ENCODE measurements around the gene OGDH. TPM values are rescaled to one million over a fixed set of nuclear protein-coding genes. Genes with fewer than 3 reads are reported as not detected.
A peak's percentile ranks its signal among the peaks of the same experiment; 100 is the strongest.

The OGDH gene
- total RNA-seq, 1 donor from 2014 or later: 67.1 TPM

DNA sequence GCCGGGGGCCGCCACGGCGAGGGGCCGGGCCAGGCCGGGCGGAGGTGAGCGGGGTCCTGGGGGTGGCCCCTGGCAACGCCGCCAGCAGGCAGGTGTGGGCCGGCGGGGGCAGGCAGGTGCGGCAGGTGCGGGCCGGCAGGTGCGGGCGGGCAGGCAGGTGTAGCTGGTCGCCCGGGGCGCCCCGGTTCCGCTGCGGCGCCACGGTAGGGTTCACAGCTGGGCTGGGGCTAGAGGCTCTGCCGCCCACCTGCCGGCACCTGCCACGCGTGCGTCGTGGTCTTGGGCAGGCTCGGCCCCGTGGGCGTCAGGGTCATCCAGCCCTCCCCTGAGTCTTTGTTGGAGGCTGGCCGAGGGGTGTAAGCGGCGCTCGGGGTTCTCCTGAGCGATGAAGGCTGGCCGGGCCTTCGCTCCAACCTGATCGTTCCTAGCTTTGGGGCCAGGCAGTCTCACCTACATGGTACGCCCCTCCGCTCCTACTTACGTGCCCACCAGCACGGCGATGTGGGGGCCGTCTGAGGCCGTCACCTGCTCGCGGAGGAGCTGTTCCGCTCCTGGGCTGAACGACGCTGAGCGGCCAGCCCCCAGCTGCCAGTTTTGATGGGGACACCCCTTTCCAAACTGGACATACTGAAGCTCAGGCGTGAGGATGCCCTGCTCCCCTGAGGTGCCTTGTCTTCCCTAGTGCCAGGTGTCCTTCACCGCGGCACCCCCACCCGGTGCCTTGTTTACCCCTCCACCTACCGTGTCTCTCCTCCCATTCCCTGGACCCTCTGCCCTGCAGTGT, 142.7 kb downstream of the OGDH start:
- Mint-ChIP-seq H3K4me3 (ENCODE audit: unreplicated experiment) (peak overlapping the region; percentile 89), H3K27ac (ENCODE audit: unreplicated experiment) (peak overlapping the region; percentile 71), H3K27me3 (ENCODE audit: unreplicated experiment) (peaks cover 12% of the 10 kb centered on the region), H3K9me3 (ENCODE audit: unreplicated experiment) (no peaks in the 10 kb centered on the region), H3K36me3 (ENCODE audit: low read depth, unreplicated experiment) (peaks cover 5% of the 10 kb centered on the region), H3K4me1 (ENCODE audit: unreplicated experiment) (peaks cover 20% of the 10 kb centered on the region)
- no peak for DNase-seq (ENCODE audit: low spot score)
- TF ChIP-seq CTCF (IDR thresholded peaks at IDR 0.05; ENCODE audit: unreplicated experiment): no peak

GRCh38 chr7:44749992-44750391, 143.6 kb downstream of the OGDH start:
- Mint-ChIP-seq H3K36me3 (ENCODE audit: low read depth, unreplicated experiment) (peaks cover 5% of the 10 kb centered on the region), H3K4me1 (ENCODE audit: unreplicated experiment) (peaks cover 17% of the 10 kb centered on the region), H3K27ac (ENCODE audit: unreplicated experiment) (no peak overlapping the region)

DNA sequence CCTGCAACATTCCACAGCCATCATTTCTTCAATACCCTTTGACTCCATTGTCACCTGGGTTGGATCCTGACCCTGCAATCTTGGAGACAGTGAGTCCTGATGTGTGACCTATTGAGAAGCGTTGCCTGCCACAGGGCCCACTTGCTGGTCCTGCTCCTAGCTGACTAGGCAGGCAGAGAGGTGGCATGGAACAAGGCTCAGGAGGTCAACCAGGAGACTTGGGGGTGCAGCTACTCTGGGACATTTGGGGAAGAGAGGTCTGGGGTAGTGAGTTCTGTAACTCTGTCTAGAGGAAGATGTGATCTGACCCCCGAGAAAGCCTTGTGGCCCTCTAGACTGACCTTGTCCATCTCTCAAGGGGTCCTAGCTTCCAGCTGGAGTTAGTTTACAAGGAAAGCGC, 144.0 kb downstream of the OGDH start:
- H3K4me1 Mint-ChIP-seq (ENCODE audit: unreplicated experiment): peaks cover 17% of the 10 kb centered on the region
- H3K4me3 Mint-ChIP-seq (ENCODE audit: unreplicated experiment): peak overlapping the region; percentile 89
- no peaks in the 10 kb centered on the region for H3K9me3 Mint-ChIP-seq (ENCODE audit: unreplicated experiment)
- no peak overlapping the region for H3K27ac Mint-ChIP-seq (ENCODE audit: unreplicated experiment)
- peaks cover 5% of the 10 kb centered on the region for H3K36me3 Mint-ChIP-seq (ENCODE audit: low read depth, unreplicated experiment)
- TF ChIP-seq CTCF (IDR thresholded peaks at IDR 0.05; ENCODE audit: unreplicated experiment): no peak
- H3K27me3 Mint-ChIP-seq (ENCODE audit: unreplicated experiment): peaks cover 14% of the 10 kb centered on the region
- DNase-seq (ENCODE audit: low spot score): no peak

More at GRCh38 chr7:44749992-44750391, 143.6 kb downstream of the OGDH start:
- Mint-ChIP-seq H3K4me3 (ENCODE audit: unreplicated experiment) (peak overlapping the region; percentile 89), H3K27me3 (ENCODE audit: unreplicated experiment) (peaks cover 13% of the 10 kb centered on the region), H3K9me3 (ENCODE audit: unreplicated experiment) (no peaks in the 10 kb centered on the region)
- TF ChIP-seq CTCF (IDR thresholded peaks at IDR 0.05; ENCODE audit: unreplicated experiment): no peak
- no peak for DNase-seq (ENCODE audit: low spot score)

- TF ChIP-seq CTCF (IDR thresholded peaks at IDR 0.05; ENCODE audit: unreplicated experiment): no peak
- H3K9me3 Mint-ChIP-seq (ENCODE audit: unreplicated experiment): no peaks in the 10 kb centered on the region
- peaks cover 14% of the 10 kb centered on the region for H3K27me3 Mint-ChIP-seq (ENCODE audit: unreplicated experiment)
- H3K4me3 Mint-ChIP-seq (ENCODE audit: unreplicated experiment): no peak overlapping the region
- H3K36me3 Mint-ChIP-seq (ENCODE audit: low read depth, unreplicated experiment): peaks cover 5% of the 10 kb centered on the region
- peaks cover 17% of the 10 kb centered on the region for H3K4me1 Mint-ChIP-seq (ENCODE audit: unreplicated experiment)
- H3K27ac Mint-ChIP-seq (ENCODE audit: unreplicated experiment): no peak overlapping the region
- DNase-seq (ENCODE audit: low spot score): no peak
Observed at GRCh38 chr7:44750921-44751571, 144.6 kb downstream of the OGDH start.

DNA sequence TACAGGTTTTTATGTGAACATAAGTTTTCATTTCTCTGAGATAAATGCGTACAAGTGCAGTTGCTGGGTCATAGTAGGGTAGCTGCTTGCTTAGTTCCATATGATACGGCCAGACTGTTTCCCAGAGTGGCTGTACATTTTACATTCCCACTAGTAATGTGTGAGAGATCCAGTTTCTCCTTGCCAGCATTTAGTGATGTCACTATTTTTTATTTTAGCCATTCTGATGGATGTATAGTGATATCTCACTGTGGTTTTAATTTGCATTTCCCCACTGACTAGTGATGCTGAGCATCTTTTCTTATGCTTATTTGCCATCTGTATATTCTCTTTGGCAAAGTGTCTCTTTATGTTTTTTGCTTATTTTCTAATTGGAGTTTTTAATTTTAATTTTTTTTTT, 146.4 kb downstream of the OGDH start:
- no peak for TF ChIP-seq CTCF (IDR thresholded peaks at IDR 0.05; ENCODE audit: unreplicated experiment)
- Mint-ChIP-seq H3K4me3 (ENCODE audit: unreplicated experiment) (no peak overlapping the region), H3K4me1 (ENCODE audit: unreplicated experiment) (peaks cover 13% of the 10 kb centered on the region), H3K27me3 (ENCODE audit: unreplicated experiment) (peaks cover 16% of the 10 kb centered on the region), H3K9me3 (ENCODE audit: unreplicated experiment) (no peaks in the 10 kb centered on the region), H3K36me3 (ENCODE audit: low read depth, unreplicated experiment) (peaks cover 5% of the 10 kb centered on the region), H3K27ac (ENCODE audit: unreplicated experiment) (no peak overlapping the region)
- DNase-seq (ENCODE audit: low spot score): no peak
